H1 (cell line): ENCODE results near the gene AMBP. TPM values are rescaled to one million over a fixed set of nuclear protein-coding genes. Genes with fewer than 3 reads are reported as not detected.

Experiments
- CTCF ChIA-PET: fragments of 300-600 bp; sonication (Branson Sonifier 250); formaldehyde crosslinking; loops from one replicate; lab custom pipeline; 2021; ENCODE audit not compliant: partially characterized antibody; lab: Charles Lee
- POLR2A ChIA-PET: fragments of 300-600 bp; sonication (Branson Sonifier 250); formaldehyde crosslinking; loops from one replicate; lab custom pipeline; 2021; ENCODE audit warnings: inconsistent platforms; ENCODE audit not compliant: partially characterized antibody; lab: Charles Lee
- DNase-seq, 2 experiments: peaks; one replicate each; pipeline versions ENCODE4 v3.0.0 to v3.0.0-alpha.2; 2010 to 2022; ENCODE audit warnings: low spot score in 2 of 2, low read depth in 1 of 2, mixed read lengths in 1 of 2
- FAIRE-seq: peaks from 2 replicates; lab custom pipeline; 2011; peaks lifted over from hg19 to GRCh38; lab: Jason Lieb, UNC
- H2AFZ ChIP-seq: 2 replicates; pipeline ENCODE4 v1.8.1; 2012; ENCODE audit warnings: low read length, inconsistent platforms
- H2AK5ac ChIP-seq: 2 replicates; pipeline ENCODE4 v1.6.1; 2013; ENCODE audit warnings: low read depth, low read length
- H2BK120ac ChIP-seq: replicated peaks from 2 replicates; pipeline ENCODE3; 2013; ENCODE audit warnings: low read depth, low read length, inconsistent platforms
- H2BK12ac ChIP-seq: 2 replicates; pipeline ENCODE4 v1.6.1; 2013; ENCODE audit warnings: low read depth, low read length
- H2BK15ac ChIP-seq: 2 replicates; pipeline ENCODE4 v1.6.1; 2013; ENCODE audit warnings: low read length
- H2BK20ac ChIP-seq: 2 replicates; pipeline ENCODE4 v1.6.1; 2013; ENCODE audit warnings: low read length
- H2BK5ac ChIP-seq: 2 replicates; pipeline ENCODE4 v1.6.1; 2013; ENCODE audit warnings: low read depth, low read length
- H3K14ac ChIP-seq: 2 replicates; pipeline ENCODE4 v1.6.1; 2013; ENCODE audit warnings: inconsistent platforms; ENCODE audit not compliant: insufficient read length
- H3K18ac ChIP-seq: 2 replicates; pipeline ENCODE4 v1.6.1; 2013; ENCODE audit warnings: low read length; ENCODE audit errors: extremely low read depth
- H3K23ac ChIP-seq: 2 replicates; pipeline ENCODE4 v1.6.1; 2013; ENCODE audit warnings: inconsistent platforms; ENCODE audit not compliant: insufficient read length
- H3K23me2 ChIP-seq: 2 replicates; pipeline ENCODE4 v1.6.1; 2013; ENCODE audit warnings: low read depth, low read length
- H3K27ac ChIP-seq: 2 replicates; pipeline ENCODE4 v1.6.1; 2011; ENCODE audit warnings: low read depth, low read length, inconsistent platforms
- H3K27me3 ChIP-seq, 4 experiments: replicated peaks in 1 of 4; 1 replicate in 1 of 4; 2 replicates in 3 of 4; pipeline versions ENCODE4 v1.6.1 to v1.8.1; 2011 to 2013; ENCODE audit warnings: low read length in 3 of 4, mild to moderate bottlenecking in 3 of 4, inconsistent platforms in 2 of 4, mixed read lengths in 2 of 4, moderate library complexity in 1 of 4; ENCODE audit not compliant: control insufficient read depth in 3 of 4, insufficient read depth in 3 of 4; ENCODE audit errors: extremely low read depth in 1 of 4
- H3K36me3 ChIP-seq, 4 experiments: 2 replicates each; pipeline versions ENCODE4 v1.6.1 to v1.8.1; 2011 to 2013; ENCODE audit warnings: mild to moderate bottlenecking in 4 of 4, low read length in 3 of 4, moderate library complexity in 2 of 4, control low read depth in 1 of 4, inconsistent platforms in 1 of 4; ENCODE audit not compliant: insufficient read depth in 4 of 4, control insufficient read depth in 2 of 4
- H3K4ac ChIP-seq: replicated peaks from 2 replicates; pipeline ENCODE3; 2013; ENCODE audit warnings: low read length, low read depth, mixed read lengths, inconsistent platforms; ENCODE audit not compliant: insufficient read length
- H3K4me1 ChIP-seq, 4 experiments: replicated peaks in 1 of 4; 1 replicate in 1 of 4; 2 replicates in 3 of 4; pipeline versions ENCODE4 v1.6.1 to v1.8.1; 2011 to 2013; ENCODE audit warnings: low read length in 3 of 4, inconsistent platforms in 2 of 4, mixed read lengths in 1 of 4; ENCODE audit not compliant: insufficient read depth in 4 of 4, control insufficient read depth in 3 of 4
- H3K4me2 ChIP-seq, 2 experiments: 2 replicates each; pipeline versions ENCODE4 v1.6.1 to v1.8.1; 2011 to 2013; ENCODE audit warnings: low read depth in 2 of 2, low read length in 2 of 2, control low read depth in 1 of 2, inconsistent platforms in 1 of 2, mild to moderate bottlenecking in 1 of 2; ENCODE audit not compliant: insufficient read depth in 1 of 2
- H3K4me3 ChIP-seq, 4 experiments: fragments of 200-600, 300-600 bp in 1 of 4; sonication (generic), shearing (Covaris generic), sonication (Bioruptor Twin) in 1 of 4; 2 replicates each; pipeline versions ENCODE4 v1.5.1 to v1.8.1; 2011 to 2016; ENCODE audit warnings: low read length in 4 of 4, low read depth in 3 of 4, control low read depth in 2 of 4, inconsistent platforms in 2 of 4, mild to moderate bottlenecking in 2 of 4, mixed read lengths in 1 of 4, moderate library complexity in 1 of 4; ENCODE audit not compliant: insufficient read depth in 2 of 4; ENCODE audit errors: extremely low read depth in 1 of 4
- H3K56ac ChIP-seq: replicated peaks from 2 replicates; pipeline ENCODE3; 2013; ENCODE audit warnings: low read depth, mild to moderate bottlenecking, mixed read lengths, low read length, inconsistent platforms; ENCODE audit not compliant: insufficient read length
- H3K79me1 ChIP-seq: 2 replicates; pipeline ENCODE4 v1.6.1; 2013; ENCODE audit warnings: low read depth, low read length, control low read depth
- H3K79me2 ChIP-seq, 2 experiments: 2 replicates each; pipeline versions ENCODE4 v1.6.1 to v1.8.1; 2012 to 2013; ENCODE audit warnings: low read length in 2 of 2, mild to moderate bottlenecking in 2 of 2, inconsistent platforms in 1 of 2; ENCODE audit not compliant: insufficient read depth in 2 of 2, control insufficient read depth in 1 of 2
- H3K9ac ChIP-seq, 4 experiments: replicated peaks in 1 of 4; 1 replicate in 1 of 4; 2 replicates in 3 of 4; pipeline versions ENCODE4 v1.6.1 to v1.8.1; 2011 to 2013; ENCODE audit warnings: low read depth in 3 of 4, low read length in 3 of 4, control low read depth in 2 of 4, mild to moderate bottlenecking in 2 of 4, moderate library complexity in 2 of 4, inconsistent platforms in 1 of 4; ENCODE audit errors: extremely low read depth in 1 of 4
- H3K9me3 ChIP-seq, 2 experiments: 2 replicates each; pipeline versions ENCODE4 v1.6.1 to v1.8.1; 2012 to 2013; ENCODE audit warnings: mild to moderate bottlenecking in 2 of 2, moderate library complexity in 2 of 2, control low read depth in 1 of 2, inconsistent platforms in 1 of 2, low read depth in 1 of 2, low read length in 1 of 2, mixed read lengths in 1 of 2; ENCODE audit not compliant: insufficient read depth in 2 of 2
- H4K20me1 ChIP-seq, 2 experiments: replicated peaks in 1 of 2; 2 replicates each; pipeline versions ENCODE3 to v1.8.1; 2011 to 2013; ENCODE audit warnings: inconsistent platforms in 2 of 2, low read length in 2 of 2, mild to moderate bottlenecking in 1 of 2; ENCODE audit not compliant: insufficient read depth in 2 of 2, control insufficient read depth in 1 of 2
- H4K5ac ChIP-seq: 2 replicates; pipeline ENCODE4 v1.6.1; 2013; ENCODE audit warnings: low read length, low read depth, mixed read lengths, inconsistent platforms; ENCODE audit not compliant: insufficient read length
- H4K8ac ChIP-seq: 2 replicates; pipeline ENCODE4 v1.8.0; 2013; ENCODE audit warnings: mild to moderate bottlenecking, moderate library complexity, low read length, inconsistent platforms; ENCODE audit not compliant: insufficient read depth; ENCODE audit errors: extremely low read depth
- H4K91ac ChIP-seq: replicated peaks from 2 replicates; pipeline ENCODE3; 2013; ENCODE audit warnings: low read length, mixed read lengths, inconsistent platforms; ENCODE audit not compliant: insufficient read length
- ASH2L ChIP-seq: fragments of 200-600, 300-600 bp; sonication (generic); IDR thresholded peaks from one replicate; pipeline ENCODE4 v1.7.1; 2017; ENCODE audit warnings: low read length
- CHD2 ChIP-seq: IDR thresholded peaks from 2 replicates; pipeline ENCODE4 v1.6.1; 2012; ENCODE audit warnings: low read length, improper control_type of control experiment
- EP300 ChIP-seq, 2 experiments: IDR thresholded peaks; 1 replicate in 1 of 2; 2 replicates in 1 of 2; pipeline ENCODE4 v1.6.1; 2011 to 2012; ENCODE audit warnings: low read depth in 2 of 2, low read length in 2 of 2, mild to moderate bottlenecking in 2 of 2, borderline replicate concordance in 1 of 2, inconsistent platforms in 1 of 2, moderate library complexity in 1 of 2
- POLR2A ChIP-seq, 2 experiments: IDR thresholded peaks; 1 replicate in 1 of 2; 2 replicates in 1 of 2; pipeline ENCODE4 v1.6.1; 2011; ENCODE audit warnings: low read depth in 2 of 2, low read length in 2 of 2, mild to moderate bottlenecking in 2 of 2; ENCODE audit errors: control extremely low read depth in 1 of 2
- RNF2 ChIP-seq: fragments of 200-900, 300-1000 bp; sonication (generic); IDR thresholded peaks from 2 replicates; pipeline ENCODE4 v1.7.1; 2016; ENCODE audit warnings: borderline replicate concordance, low read depth, mild to moderate bottlenecking, antibody characterized with exemption, low read length; ENCODE audit not compliant: poor library complexity, severe bottlenecking; ENCODE audit errors: missing control alignments
- SP2 ChIP-seq: IDR thresholded peaks from 2 replicates; pipeline ENCODE4 v1.6.1; 2012; ENCODE audit warnings: mild to moderate bottlenecking, low read length, inconsistent platforms
- TEAD4 ChIP-seq: IDR thresholded peaks from 2 replicates; pipeline ENCODE4 v1.6.1; 2012; ENCODE audit warnings: low read depth, low read length, inconsistent platforms, mixed read lengths
- WGBS, 2 experiments: shearing (Covaris generic) in 1 of 2; methylation state at CpG; one replicate each; pipeline versions ENCODE4 v1.1.6 to v1.1.7; 2013 to 2015; ENCODE audit warnings: low lambda C conversion rate in 2 of 2, mixed read lengths in 2 of 2, inconsistent platforms in 1 of 2, low coverage in 1 of 2, missing lambda C conversion rate in 1 of 2; ENCODE audit not compliant: insufficient replicate concordance in 2 of 2, insufficient coverage in 1 of 2, insufficient read length in 1 of 2; ENCODE audit errors: extremely low coverage in 1 of 2, missing lambda C conversion rate in 1 of 2; 5-methylcytosine and 5-hydroxymethylcytosine counted together
- polyA plus RNA-seq, 7 experiments: library from polyadenylated mRNA; depleted of rRNA in 3 of 7; stranded (reverse) in 5 of 7; unstranded in 2 of 7; fragments of >200 nt in 5 of 7; fragments of 200-250 nt in 2 of 7; gene quantifications; 1 replicate in 5 of 7; 2 replicates in 1 of 7; 4 replicates in 1 of 7; pipeline versions ENCODE4 v1.2.1 to v1.2.3, GENCODE V29; 2011 to 2013; ENCODE audit warnings: missing spikeins in 2 of 7, mixed read lengths in 2 of 7
- total RNA-seq: library from RNA; stranded (reverse); fragmentation: NEBNext Ultra II Directional; extraction: Animal tissue kit (Norgen Biotek cat#: 25700); gene quantifications from 2 replicates; pipeline ENCODE4 v1.2.1, GENCODE V29; 2021
- TF ChIP-seq, protein P1 (sequence below): IDR thresholded peaks from 2 replicates; pipeline ENCODE4 v1.6.1; 2012; ENCODE audit warnings: inconsistent platforms

AMBP gene
- total and polyA plus RNA-seq, 2 of the 8 experiments (the other 6 are each of a cell fraction or from before 2014, with no cell fraction given): 3.0 to 4.0 TPM

GRCh38 chr9:114028646-114029045, 49.5 kb downstream of the AMBP start:
- H3K79me1 ChIP-seq: peaks cover 2% of the 10 kb centered on the region; the same call in 1 of the 2 replicates
- no peaks in the 10 kb centered on the region for H3K79me2 ChIP-seq
- H4K20me1 ChIP-seq: peaks cover 0 to 2% of the 10 kb centered on the region in 2 experiments
- no peak overlapping the region for H4K91ac ChIP-seq
- peak overlapping the region; percentile 26; the same call in 1 of the 2 replicates for H4K8ac ChIP-seq
- no peak overlapping the region for H2AFZ ChIP-seq
- no peak overlapping the region for H2BK5ac ChIP-seq
- no peaks in the 10 kb centered on the region for H3K4me1 ChIP-seq
- H2AK5ac ChIP-seq: no peak overlapping the region
- no peak overlapping the region for H3K4me2 ChIP-seq
- no peak overlapping the region for H3K4ac ChIP-seq
- H3K9me3 ChIP-seq: 0 out of 4 replicates have a peak, but pooled peaks cover 0 to 3% of the 10 kb centered on the region in 2 experiments
- no peak for FAIRE-seq
- H3K14ac ChIP-seq: no peak overlapping the region
- no peak overlapping the region for H3K56ac ChIP-seq
- H3K4me3 ChIP-seq: no peak overlapping the region
- no peaks in the 10 kb centered on the region for H3K23me2 ChIP-seq
- ChIA-PET CTCF (interaction anchor here (0.7 to 0.8 kb wide), 2 partner anchors 284 to 295 kb away, joined by 3 to 4 read pairs; no protein-coding TSS in a partner anchor), POLR2A (no interaction called here)
- no peak overlapping the region for H3K23ac ChIP-seq
- H2BK15ac ChIP-seq: no peak overlapping the region
- H2BK12ac ChIP-seq: no peak overlapping the region
- H2BK120ac ChIP-seq: no peak overlapping the region
- no peak overlapping the region for H2BK20ac ChIP-seq
- no peak overlapping the region for H4K5ac ChIP-seq
- peaks cover 0 to 9% (median 1%) of the 10 kb centered on the region in 4 experiments; a peak in 3 of 8 replicates for H3K36me3 ChIP-seq
- no peak overlapping the region for H3K27ac ChIP-seq
- DNase-seq: peak in 1 of 2 experiments; percentile 43
- no peaks in the 10 kb centered on the region for H3K27me3 ChIP-seq
- no peak overlapping the region for H3K18ac ChIP-seq
- 96% methylated on average over 18 of the region's 22 CpGs; no CpG with 5 or more reads in 1 of the 2 experiments for WGBS, 2 experiments
- H3K9ac ChIP-seq: no peak overlapping the region
- no peak for TF ChIP-seq EP300 (IDR thresholded peaks at IDR 0.05; ENCODE audit: borderline replicate concordance in 1 of 2, low read depth in 2 of 2, low read length in 2 of 2)
- TF ChIP-seq TEAD4: no peak
- no peak for TF ChIP-seq CHD2
- TF ChIP-seq SP2: no peak
- no peak for TF ChIP-seq POLR2A (IDR thresholded peaks at IDR 0.05; ENCODE audit: control extremely low read depth in 1 of 2, low read depth in 2 of 2, low read length in 2 of 2)
- TF ChIP-seq, protein P1, sequence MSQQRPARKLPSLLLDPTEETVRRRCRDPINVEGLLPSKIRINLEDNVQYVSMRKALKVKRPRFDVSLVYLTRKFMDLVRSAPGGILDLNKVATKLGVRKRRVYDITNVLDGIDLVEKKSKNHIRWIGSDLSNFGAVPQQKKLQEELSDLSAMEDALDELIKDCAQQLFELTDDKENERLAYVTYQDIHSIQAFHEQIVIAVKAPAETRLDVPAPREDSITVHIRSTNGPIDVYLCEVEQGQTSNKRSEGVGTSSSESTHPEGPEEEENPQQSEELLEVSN: no peak
- TF ChIP-seq ASH2L: no peak
- TF ChIP-seq RNF2: no peak
